Left ventricle myocardium inferior (tissue), 1 donor: ENCODE results near the gene METTL24. TPM values are rescaled to one million over a fixed set of nuclear protein-coding genes. Genes with fewer than 3 reads are reported as not detected.

Experiments used
- DNase-seq: peaks from one replicate; pipeline ENCODE4 v3.0.0-alpha.2; 2020
- H3K27ac ChIP-seq: fragments of 200-600 bp; replicated peaks from 2 replicates; pipeline ENCODE4 v1.8.0; 2021
- H3K27me3 ChIP-seq: fragments of 200-600 bp; 2 replicates; pipeline ENCODE4 v1.8.0; 2021; ENCODE audit warnings: low read depth
- H3K36me3 ChIP-seq: fragments of 200-600 bp; 2 replicates; pipeline ENCODE4 v1.8.0; 2021
- H3K4me1 ChIP-seq: fragments of 200-600 bp; 2 replicates; pipeline ENCODE4 v1.8.0; 2021
- H3K4me3 ChIP-seq: fragments of 200-600 bp; 2 replicates; pipeline ENCODE4 v1.8.0; 2021; ENCODE audit warnings: mild to moderate bottlenecking, moderate library complexity
- H3K9me3 ChIP-seq: fragments of 200-600 bp; replicated peaks from 2 replicates; pipeline ENCODE4 v1.8.0; 2021
- CTCF ChIP-seq: fragments of 200-600 bp; IDR thresholded peaks from 2 replicates; pipeline ENCODE4 v1.8.0; 2021; ENCODE audit warnings: antibody characterized with exemption, mild to moderate bottlenecking, borderline replicate concordance
- intact Hi-C: fragments of 100-400 bp; cut with micrococcal nuclease; formaldehyde crosslinking; loops from one replicate; pipeline ENCODE4 v1.11.0; 2022
- total RNA-seq: library from RNA; stranded (reverse); fragmentation: NEBNext Ultra II Directional; extraction: Animal tissue kit (Norgen Biotek cat#: 25700); gene quantifications from one replicate; pipeline ENCODE4 v1.2.1, GENCODE V29; 2021
- donor health status: DM: no; HTN: yes; CAD: no; lungs with severe emphysema.

Gene METTL24
- total RNA-seq, 1 donor from 2014 or later = 1.2 TPM

GRCh38 chr6:110295451-110296165 is 62.5 kb downstream of the METTL24 start:
- Histone ChIP-seq H3K4me1 (no peaks in the 10 kb centered on the region), H3K9me3 (peaks cover 2% of the 10 kb centered on the region), H3K4me3 (no peak overlapping the region), H3K27me3 (no peaks in the 10 kb centered on the region), H3K27ac (no peak overlapping the region), H3K36me3 (no peaks in the 10 kb centered on the region)
- no peak for DNase-seq
- intact Hi-C loops = no loop called here
- no peak for TF ChIP-seq CTCF

DNA sequence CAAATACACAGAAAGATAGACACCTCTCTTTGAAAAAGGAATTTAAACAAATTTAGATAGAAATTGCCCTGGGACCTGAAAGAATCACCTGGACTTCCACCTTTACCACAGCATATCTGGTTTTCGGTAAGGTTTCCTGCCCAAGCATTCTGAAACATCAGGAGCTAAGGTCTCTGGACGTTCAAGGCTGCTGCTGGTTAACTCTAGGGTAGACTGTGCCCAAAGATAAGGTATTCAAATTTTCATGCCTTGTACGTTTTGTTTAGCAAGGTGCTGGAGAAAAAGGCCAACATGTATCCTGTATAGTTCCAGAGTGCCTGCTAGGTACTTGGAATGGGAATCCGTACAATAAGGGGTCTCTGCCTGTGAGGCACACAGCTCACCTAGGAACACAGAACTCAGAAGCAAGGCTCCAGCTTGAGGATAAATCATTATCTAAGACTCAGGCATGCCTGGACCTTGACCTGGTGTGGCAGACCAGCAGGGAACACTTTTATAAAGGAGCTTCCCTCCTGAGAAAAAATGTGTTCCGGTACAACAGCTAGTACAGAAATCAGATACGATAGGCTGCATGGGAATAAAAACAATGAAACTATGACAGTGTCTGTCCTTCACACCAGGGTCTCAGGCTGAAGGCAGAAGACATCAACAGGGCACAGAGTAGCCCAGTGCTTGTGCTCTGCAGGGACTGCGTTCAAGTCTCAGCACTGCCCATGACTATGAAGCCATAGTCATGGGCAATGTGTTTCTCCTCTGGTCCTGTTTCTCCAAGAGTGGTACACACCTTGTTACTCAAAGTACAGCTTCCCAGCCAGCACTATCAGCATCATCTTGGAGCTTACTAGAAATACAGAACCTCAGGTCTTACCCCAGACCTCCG is 70.4 kb downstream of the METTL24 start:
- Histone ChIP-seq H3K36me3 (no peaks in the 10 kb centered on the region), H3K4me1 (peaks cover 18% of the 10 kb centered on the region), H3K4me3 (no peak overlapping the region), H3K9me3 (peaks cover 16% of the 10 kb centered on the region), H3K27ac (no peak overlapping the region), H3K27me3 (no peaks in the 10 kb centered on the region)
- no peak for TF ChIP-seq CTCF
- intact Hi-C loops = no loop called here
- DNase-seq = no peak

GRCh38 chr6:110285306-110286060 is 72.7 kb downstream of the METTL24 start:
- intact Hi-C loops = no loop called here
- peaks cover 18% of the 10 kb centered on the region for H3K4me1 ChIP-seq
- H3K9me3 ChIP-seq = peaks cover 14% of the 10 kb centered on the region
- no peaks in the 10 kb centered on the region for H3K27me3 ChIP-seq
- H3K36me3 ChIP-seq = no peaks in the 10 kb centered on the region
- no peak for TF ChIP-seq CTCF
- no peak for DNase-seq
- H3K4me3 ChIP-seq = no peak overlapping the region
- H3K27ac ChIP-seq = no peak overlapping the region

GRCh38 chr6:110284855-110285254 is 73.3 kb downstream of the METTL24 start:
- TF ChIP-seq CTCF = no peak
- peaks cover 9% of the 10 kb centered on the region for H3K9me3 ChIP-seq
- H3K27ac ChIP-seq = no peak overlapping the region
- H3K36me3 ChIP-seq = no peaks in the 10 kb centered on the region
- no peak for DNase-seq
- no peaks in the 10 kb centered on the region for H3K27me3 ChIP-seq
- intact Hi-C loops = no loop called here
- peaks cover 18% of the 10 kb centered on the region for H3K4me1 ChIP-seq
- no peak overlapping the region for H3K4me3 ChIP-seq

- no peaks in the 10 kb centered on the region for H3K27me3 ChIP-seq
- H3K4me3 ChIP-seq = peak overlapping the region; percentile 49
- H3K36me3 ChIP-seq = no peaks in the 10 kb centered on the region
- H3K4me1 ChIP-seq = peaks cover 18% of the 10 kb centered on the region
- intact Hi-C loops = no loop called here
- DNase-seq = no peak
- peaks cover 6% of the 10 kb centered on the region for H3K9me3 ChIP-seq
- no peak for TF ChIP-seq CTCF
- peak overlapping the region; percentile 65 for H3K27ac ChIP-seq
These were observed 74.5 kb downstream of the METTL24 start for GRCh38 chr6:110283657-110284056.
